Activated naive CD4-positive, alpha-beta T cell treated with anti-CD3 and anti-CD28 coated beads, Interleukin-2, amount 10 ng/mL, durations not matched to agents 7 days and 5 days (primary cell): ENCODE measurements around the gene CAPN15.
A peak's percentile ranks its signal among the peaks of the same experiment; 100 is the strongest.

Experiments used
- CTCF ChIA-PET: fragments of 350-600 bp; sonication (Branson Sonifier 250); formaldehyde crosslinking; loops from one replicate; lab custom pipeline; 2021; ENCODE audit warnings: antibody characterized with exemption; lab: Charles Lee
- DNase-seq: peaks from one replicate; pipeline ENCODE4 v3.0.0-alpha.2; 2020
- H3K27ac Mint-ChIP-seq: one replicate; pipeline ENCODE4 v1.8.0; 2021; ENCODE audit warnings: mild to moderate bottlenecking, moderate library complexity, mixed read lengths
- H3K27me3 Mint-ChIP-seq: one replicate; pipeline ENCODE4 v1.8.0; 2021; ENCODE audit warnings: mild to moderate bottlenecking, mixed read lengths
- H3K36me3 Mint-ChIP-seq: one replicate; pipeline ENCODE4 v1.8.0; 2021; ENCODE audit warnings: mixed read lengths
- H3K4me1 Mint-ChIP-seq: one replicate; pipeline ENCODE4 v1.8.0; 2021; ENCODE audit warnings: mixed read lengths
- H3K4me3 Mint-ChIP-seq: one replicate; pipeline ENCODE4 v1.8.0; 2021; ENCODE audit warnings: mild to moderate bottlenecking, moderate library complexity, mixed read lengths
- H3K9me3 Mint-ChIP-seq: one replicate; pipeline ENCODE4 v1.8.0; 2021; ENCODE audit warnings: mixed read lengths

CAPN15 gene

DNA sequence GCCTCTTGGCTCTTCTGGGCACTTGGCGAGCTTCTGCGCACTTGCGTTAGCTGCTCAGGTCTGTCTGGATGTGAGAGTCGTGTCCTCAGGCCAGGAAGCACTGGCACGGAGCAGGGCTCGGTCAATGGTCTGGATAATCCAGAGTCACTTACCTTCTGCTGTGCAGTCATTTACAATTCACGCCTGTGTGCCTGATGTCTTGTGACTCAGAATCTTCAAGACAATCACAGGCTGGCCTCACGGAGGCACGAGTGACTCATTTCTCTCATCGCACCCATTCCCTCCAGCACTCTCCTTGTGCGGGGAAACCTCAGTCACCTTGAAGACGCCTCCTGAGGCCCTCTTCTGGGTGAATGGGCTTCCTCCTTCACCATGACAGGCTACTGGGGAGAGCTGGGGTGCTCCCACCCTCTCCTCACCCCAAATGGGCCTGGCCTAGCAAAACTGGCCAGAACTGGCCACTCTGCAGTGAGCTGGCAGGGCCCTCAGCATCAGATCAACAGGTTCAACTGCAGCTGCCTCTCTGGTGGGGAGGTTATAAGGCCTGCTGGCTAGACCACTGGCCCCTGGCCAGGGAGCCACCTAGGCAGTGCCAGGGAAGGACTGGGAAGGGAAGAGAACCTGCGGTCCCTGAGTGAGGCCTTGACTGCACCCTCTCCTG lies 1.9 kb upstream of the CAPN15 start:
- CTCF ChIA-PET = interaction anchor here (1.2 to 2.0 kb wide), 2 partner anchors 41 to 111 kb away, joined by 3 to 4 read pairs; partner anchors contain the start of gene NHLRC4

GRCh38 chr16:526181-527014 lies 1.1 kb upstream of the CAPN15 start:
- CTCF ChIA-PET = interaction anchor here (1.2 to 2.0 kb wide), 2 partner anchors 41 to 110 kb away, joined by 3 to 4 read pairs; partner anchors contain the start of gene NHLRC4
- Mint-ChIP-seq H3K27me3 (no peaks in the 10 kb centered on the region), H3K9me3 (no peaks in the 10 kb centered on the region)

More for the DNA sequence above, 1.9 kb upstream of the CAPN15 start:
- Mint-ChIP-seq H3K4me1 (peaks cover 44% of the 10 kb centered on the region), H3K4me3 (peak overlapping the region; percentile 54), H3K27ac (peak overlapping the region; percentile 93), H3K9me3 (no peaks in the 10 kb centered on the region), H3K27me3 (no peaks in the 10 kb centered on the region), H3K36me3 (peaks cover 7% of the 10 kb centered on the region)
- DNase-seq = peak; percentile 65

DNA sequence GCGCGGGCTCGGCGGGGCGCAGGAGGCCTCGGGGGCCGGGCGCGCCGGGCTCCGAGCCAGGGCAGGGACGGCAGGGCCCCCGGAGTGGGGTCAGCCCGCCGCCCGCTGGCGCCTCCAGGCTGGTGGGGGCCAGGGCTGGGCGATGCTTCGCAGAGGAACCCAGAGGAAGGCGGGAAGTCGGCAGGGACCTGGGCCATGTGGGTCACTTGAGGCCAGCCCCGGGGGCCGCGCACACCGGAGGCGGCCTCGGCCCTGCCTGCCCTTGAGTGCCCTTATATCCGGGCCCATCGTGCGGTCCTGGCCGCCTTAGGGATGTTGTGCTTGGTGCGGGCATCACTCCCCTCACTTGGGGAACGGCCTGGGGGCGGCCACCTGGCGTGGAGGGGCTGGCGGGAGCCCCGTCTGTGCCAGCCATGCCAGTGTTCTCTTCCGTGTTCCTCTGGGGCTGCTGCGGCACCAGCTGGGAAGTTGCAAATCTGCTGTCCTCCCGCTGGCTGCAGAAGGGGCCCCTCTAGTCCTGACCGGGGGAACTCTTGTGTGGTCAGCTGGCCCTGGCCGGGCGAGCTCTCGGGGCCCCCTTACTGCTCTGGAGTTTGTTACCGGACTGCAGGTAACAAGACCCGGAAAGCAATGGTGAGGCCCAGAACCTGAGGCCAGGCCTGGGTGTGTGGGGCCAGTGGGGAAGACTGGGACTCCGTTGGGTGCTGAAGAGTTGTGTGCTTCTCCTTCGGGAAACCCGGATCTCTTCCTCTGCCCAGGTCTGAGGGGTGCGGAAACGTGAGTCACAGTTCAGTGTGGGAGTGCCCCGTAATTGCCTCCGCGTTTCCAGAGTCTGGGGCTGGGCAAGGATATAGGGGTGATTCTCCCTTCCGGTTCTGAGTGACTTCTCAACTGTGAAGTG lies 849 bp downstream of the CAPN15 start:
- Mint-ChIP-seq H3K36me3 (peaks cover 7% of the 10 kb centered on the region), H3K27ac (peak overlapping the region; percentile 93), H3K9me3 (no peaks in the 10 kb centered on the region), H3K4me1 (peaks cover 44% of the 10 kb centered on the region), H3K27me3 (no peaks in the 10 kb centered on the region), H3K4me3 (peak overlapping the region; percentile 91)
- DNase-seq = peak; percentile 56
- CTCF ChIA-PET = interaction anchor here (1.1 kb wide), 1 partner anchor 9 kb away, joined by 4 read pairs; no protein-coding TSS in a partner anchor

More at GRCh38 chr16:526181-527014, 1.1 kb upstream of the CAPN15 start:
- Mint-ChIP-seq H3K4me1 (peaks cover 44% of the 10 kb centered on the region), H3K27ac (peak overlapping the region; percentile 93), H3K4me3 (peak overlapping the region; percentile 78), H3K36me3 (peaks cover 7% of the 10 kb centered on the region)
- no peak for DNase-seq

DNA sequence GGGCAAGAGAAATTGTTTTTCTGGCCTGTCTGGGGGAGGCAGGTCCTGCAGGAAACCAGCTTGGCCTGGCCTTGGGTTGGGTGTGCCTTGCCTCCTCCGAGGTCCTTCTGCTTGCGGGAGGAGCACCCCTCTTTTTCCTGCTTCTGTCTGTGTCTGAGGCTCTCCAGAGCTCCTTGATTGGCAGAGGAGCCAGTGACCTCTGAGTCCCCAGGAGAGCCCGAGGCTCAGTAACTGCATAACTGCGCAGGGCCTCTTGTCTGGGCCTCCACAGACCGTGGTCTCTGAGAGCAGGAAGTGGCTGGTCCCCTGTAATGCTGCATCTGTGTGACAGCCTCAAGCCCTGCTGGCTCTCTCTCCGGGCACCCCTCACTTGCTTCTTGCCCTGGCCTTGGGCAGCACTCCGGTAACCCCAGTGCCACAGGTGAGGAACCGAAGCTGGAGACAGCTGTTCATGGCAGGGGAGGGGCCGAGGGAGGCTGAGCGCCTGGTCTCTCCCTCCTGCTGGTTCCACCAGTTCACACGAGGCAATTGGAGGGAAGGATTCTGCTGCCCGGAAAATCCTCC lies 1.6 kb downstream of the CAPN15 start:
- CTCF ChIA-PET = interaction anchor here (1.1 kb wide), 1 partner anchor 8 kb away, joined by 4 read pairs; no protein-coding TSS in a partner anchor
- Mint-ChIP-seq H3K4me3 (peak overlapping the region; percentile 91), H3K9me3 (no peaks in the 10 kb centered on the region), H3K27me3 (no peaks in the 10 kb centered on the region), H3K4me1 (peaks cover 42% of the 10 kb centered on the region), H3K27ac (peak overlapping the region; percentile 93), H3K36me3 (peaks cover 7% of the 10 kb centered on the region)
- DNase-seq = peak; percentile 58

- H3K4me3 Mint-ChIP-seq = peak overlapping the region; percentile 91
- H3K27me3 Mint-ChIP-seq = no peaks in the 10 kb centered on the region
- peak overlapping the region; percentile 86 for H3K27ac Mint-ChIP-seq
- peaks cover 7% of the 10 kb centered on the region for H3K36me3 Mint-ChIP-seq
- H3K9me3 Mint-ChIP-seq = no peaks in the 10 kb centered on the region
- CTCF ChIA-PET = no interaction called here
- peaks cover 35% of the 10 kb centered on the region for H3K4me1 Mint-ChIP-seq
- no peak for DNase-seq
Measured at GRCh38 chr16:530111-530817, 2.8 kb downstream of the CAPN15 start.

DNA sequence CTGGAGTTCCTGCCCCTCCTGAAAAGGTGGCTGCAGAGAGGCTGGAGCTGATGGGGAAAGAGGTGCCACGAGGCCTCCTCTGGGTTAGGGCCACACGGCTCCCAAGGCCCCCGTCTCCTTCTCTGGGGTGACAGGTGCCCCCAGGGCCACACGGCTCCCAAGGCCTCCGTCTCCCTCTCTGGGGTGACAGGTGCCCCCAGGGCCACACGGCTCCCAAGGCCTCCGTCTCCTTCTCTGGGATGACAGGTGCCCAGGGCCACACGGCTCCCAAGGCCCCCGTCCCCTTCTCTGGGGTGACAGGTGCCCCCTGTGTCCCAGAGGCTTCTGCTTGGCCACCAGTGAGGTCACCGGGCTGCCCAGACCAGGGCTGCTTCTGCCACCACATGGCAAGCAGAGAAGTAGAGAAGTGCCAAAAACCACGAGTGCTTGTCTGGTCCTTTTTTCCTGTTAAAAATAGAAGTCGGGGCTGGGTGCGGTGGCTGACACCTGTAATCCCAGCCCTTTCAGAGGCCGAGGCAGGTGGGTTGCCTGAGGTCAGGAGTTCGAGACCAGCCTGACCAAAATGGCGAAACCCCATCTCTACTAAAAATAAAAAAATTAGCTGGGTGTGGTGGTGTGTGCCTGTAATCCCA lies 4.1 kb downstream of the CAPN15 start:
- peaks cover 3% of the 10 kb centered on the region for H3K36me3 Mint-ChIP-seq
- no peak overlapping the region for H3K4me3 Mint-ChIP-seq
- H3K9me3 Mint-ChIP-seq = no peaks in the 10 kb centered on the region
- DNase-seq = no peak
- CTCF ChIA-PET = no interaction called here
- no peak overlapping the region for H3K27ac Mint-ChIP-seq
- H3K4me1 Mint-ChIP-seq = peaks cover 21% of the 10 kb centered on the region
- no peaks in the 10 kb centered on the region for H3K27me3 Mint-ChIP-seq

GRCh38 chr16:533391-534123 lies 6.0 kb downstream of the CAPN15 start:
- DNase-seq = no peak
- H3K27ac Mint-ChIP-seq = no peak overlapping the region
- peaks cover 2% of the 10 kb centered on the region for H3K36me3 Mint-ChIP-seq
- CTCF ChIA-PET = no interaction called here
- H3K27me3 Mint-ChIP-seq = no peaks in the 10 kb centered on the region
- peaks cover 19% of the 10 kb centered on the region for H3K4me1 Mint-ChIP-seq
- no peaks in the 10 kb centered on the region for H3K9me3 Mint-ChIP-seq
- no peak overlapping the region for H3K4me3 Mint-ChIP-seq

GRCh38 chr16:534135-534534 lies 6.6 kb downstream of the CAPN15 start:
- H3K9me3 Mint-ChIP-seq = no peaks in the 10 kb centered on the region
- no peak overlapping the region for H3K4me3 Mint-ChIP-seq
- CTCF ChIA-PET = no interaction called here
- H3K36me3 Mint-ChIP-seq = no peaks in the 10 kb centered on the region
- no peak for DNase-seq
- no peaks in the 10 kb centered on the region for H3K27me3 Mint-ChIP-seq
- no peak overlapping the region for H3K27ac Mint-ChIP-seq
- peaks cover 13% of the 10 kb centered on the region for H3K4me1 Mint-ChIP-seq

- CTCF ChIA-PET = no interaction called here
- H3K9me3 Mint-ChIP-seq = no peaks in the 10 kb centered on the region
- H3K27ac Mint-ChIP-seq = no peak overlapping the region
- no peak for DNase-seq
- H3K36me3 Mint-ChIP-seq = no peaks in the 10 kb centered on the region
- H3K4me3 Mint-ChIP-seq = no peak overlapping the region
- no peaks in the 10 kb centered on the region for H3K27me3 Mint-ChIP-seq
- peaks cover 5% of the 10 kb centered on the region for H3K4me1 Mint-ChIP-seq
Measured at GRCh38 chr16:534856-535445, 7.4 kb downstream of the CAPN15 start.

DNA sequence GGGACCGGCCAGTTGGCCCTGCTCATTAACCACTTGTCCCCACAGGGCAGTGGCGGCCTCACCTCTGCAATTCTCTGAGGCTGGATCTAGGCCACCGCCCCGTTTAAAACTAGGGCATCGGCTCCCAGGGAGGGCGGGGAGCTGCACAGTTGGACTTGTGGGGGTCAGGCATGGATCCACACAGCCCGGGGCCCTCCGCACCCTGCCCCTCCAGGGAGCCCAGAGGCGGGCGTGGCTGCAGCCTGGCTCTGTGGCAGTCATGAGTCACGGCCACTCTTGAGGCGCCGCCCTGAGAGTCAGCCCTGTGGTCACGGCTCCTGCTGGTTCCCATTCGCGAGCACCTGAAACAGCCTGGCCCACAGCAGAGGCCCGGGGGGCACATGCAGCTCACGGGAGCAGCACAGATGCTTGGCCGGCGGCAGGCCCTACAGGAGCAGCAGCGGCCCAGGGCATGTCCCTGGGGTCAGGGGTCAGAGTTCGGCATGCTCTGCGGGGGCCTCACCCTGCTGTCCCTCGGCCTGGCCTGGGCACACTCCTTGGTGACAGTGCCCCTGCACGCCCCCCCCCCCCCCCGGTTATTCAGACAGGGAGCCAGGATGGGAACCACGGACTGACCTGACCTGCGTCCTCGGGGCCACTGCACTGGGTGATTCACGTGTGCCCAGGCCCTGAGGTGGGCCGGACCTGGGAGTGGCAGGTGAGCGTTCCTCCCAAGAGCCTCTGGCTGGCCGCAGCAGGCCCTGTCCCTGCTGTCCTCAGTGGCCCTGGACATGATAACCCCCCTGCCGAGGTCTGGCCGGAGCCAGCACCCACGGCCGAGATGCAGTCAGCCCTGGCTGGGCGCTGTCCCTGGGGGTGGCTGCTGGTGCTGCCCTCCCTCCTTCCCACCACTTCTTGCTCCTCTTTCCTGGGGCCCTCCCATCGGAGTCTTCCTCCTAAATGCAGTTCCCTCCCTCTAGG lies 8.2 kb downstream of the CAPN15 start:
- Mint-ChIP-seq H3K27me3 (no peaks in the 10 kb centered on the region), H3K9me3 (no peaks in the 10 kb centered on the region), H3K4me3 (no peak overlapping the region), H3K4me1 (no peaks in the 10 kb centered on the region), H3K36me3 (no peaks in the 10 kb centered on the region), H3K27ac (no peak overlapping the region)
- no peak for DNase-seq
- CTCF ChIA-PET = no interaction called here

DNA sequence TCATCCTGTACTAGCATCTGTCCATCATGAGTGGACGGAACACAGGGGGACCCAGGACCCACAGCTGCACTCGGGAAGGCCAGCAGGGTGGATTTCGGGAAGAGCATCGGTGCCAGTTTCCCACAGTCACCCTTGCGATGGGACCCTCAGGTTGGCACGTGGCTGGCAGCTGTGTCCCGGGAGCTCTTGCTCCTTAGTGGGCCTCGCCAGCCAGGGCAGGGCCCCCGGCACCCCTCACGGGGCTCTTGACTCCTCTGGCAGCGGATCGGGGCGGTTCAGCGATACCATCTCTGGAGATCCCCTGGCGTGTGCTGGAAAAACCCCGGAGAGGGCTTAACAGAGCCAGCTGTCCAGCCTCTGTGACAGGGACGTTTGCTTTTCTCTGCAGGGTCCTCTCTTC lies 9.2 kb downstream of the CAPN15 start:
- Mint-ChIP-seq H3K27me3 (no peaks in the 10 kb centered on the region), H3K4me3 (no peak overlapping the region), H3K36me3 (no peaks in the 10 kb centered on the region), H3K27ac (no peak overlapping the region), H3K4me1 (no peaks in the 10 kb centered on the region), H3K9me3 (no peaks in the 10 kb centered on the region)
- CTCF ChIA-PET = interaction anchor here (1.1 kb wide), 1 partner anchor 8 kb away, joined by 4 read pairs; no protein-coding TSS in a partner anchor
- no peak for DNase-seq
